Panc1 (cell line): ENCODE data around the gene AUP1. TPM values are rescaled to one million over a fixed set of nuclear protein-coding genes. Genes with fewer than 3 reads are reported as not detected.
"Not testable (repeated sequence)": the region's sequence is repeated elsewhere in the genome, so short reads cannot be mapped to it uniquely, and the experiment has no call there.

Source experiments
- ATAC-seq: fragments of 200-7000 bp; cut with Tn5 transposase; 2 replicates; pipeline ENCODE4 v1.9.1; 2020; ENCODE audit warnings: mild to moderate bottlenecking, moderate library complexity
- BruUV-seq: library from RNA; stranded (reverse); fragments of 400-500 nt; replicated peaks from 2 replicates; lab custom pipeline; 2021; lab: Mats Ljungman, UMichigan
- CTCF ChIA-PET: fragments of 300-600 bp; sonication (Branson Sonifier 250); formaldehyde crosslinking; loops from one replicate; lab custom pipeline; 2022; ENCODE audit warnings: antibody characterized with exemption; lab: Charles Lee
- POLR2A ChIA-PET: fragments of 300-600 bp; sonication (Branson Sonifier 250); formaldehyde crosslinking; loops from one replicate; lab custom pipeline; 2022; ENCODE audit warnings: antibody characterized with exemption; lab: Charles Lee
- DNase-seq: peaks from one replicate; pipeline ENCODE4 v3.0.0-alpha.2; 2010; ENCODE audit warnings: low read depth, low spot score
- H3K27ac ChIP-seq: 2 replicates; pipeline ENCODE4 v1.5.1; 2011; ENCODE audit warnings: mild to moderate bottlenecking, low read length, inconsistent platforms
- H3K27me3 ChIP-seq: fragments of 200-500 bp; sonication (Bioruptor generic); 2 replicates; pipeline ENCODE4 v1.6.0; 2014; ENCODE audit warnings: low read length, inconsistent platforms; ENCODE audit not compliant: control insufficient read depth, insufficient read depth
- H3K36me3 ChIP-seq: fragments of 200-500 bp; sonication (Bioruptor generic); 2 replicates; pipeline ENCODE4 v1.5.1; 2014; ENCODE audit warnings: inconsistent platforms, mild to moderate bottlenecking, low read length, moderate library complexity; ENCODE audit not compliant: control insufficient read depth, insufficient read depth
- H3K4me1 ChIP-seq: 2 replicates; pipeline ENCODE4 v1.5.1; 2011; ENCODE audit warnings: inconsistent platforms, mild to moderate bottlenecking, low read length, moderate library complexity; ENCODE audit not compliant: control insufficient read depth, insufficient read depth
- H3K4me3 ChIP-seq, 2 experiments: 2 replicates each; pipeline ENCODE4 v1.5.1; 2011 to 2012; ENCODE audit warnings: low read depth in 2 of 2, low read length in 2 of 2, mild to moderate bottlenecking in 2 of 2, inconsistent platforms in 1 of 2, moderate library complexity in 1 of 2
- H3K9me3 ChIP-seq: fragments of 200-500 bp; sonication (Bioruptor generic); 2 replicates; pipeline ENCODE4 v1.5.1; 2014; ENCODE audit warnings: low read depth, mild to moderate bottlenecking, inconsistent platforms, low read length, moderate library complexity; ENCODE audit not compliant: control insufficient read depth, insufficient read depth
- POLR2AphosphoS5 ChIP-seq: IDR thresholded peaks from 2 replicates; pipeline ENCODE4 v1.6.1; 2012; ENCODE audit warnings: mild to moderate bottlenecking, low read depth, low read length, moderate library complexity
- SIN3A ChIP-seq: IDR thresholded peaks from 2 replicates; pipeline ENCODE4 v1.6.1; 2012; ENCODE audit warnings: low read depth, mild to moderate bottlenecking, low read length, moderate library complexity, borderline replicate concordance; ENCODE audit not compliant: insufficient read depth
- TCF7L2 ChIP-seq: IDR thresholded peaks from 2 replicates; pipeline ENCODE4 v1.6.1; 2011; ENCODE audit warnings: mild to moderate bottlenecking, low read depth, low read length, inconsistent platforms
- in situ Hi-C: cut with HindIII; loops from 2 replicates; pipeline ENCODE4 v1.10.0; 2016; ENCODE audit warnings: low sequenced_read_pairs, low pct_unique_long_range_greater_than_20kb
- intact Hi-C: fragments of 100-400 bp; cut with micrococcal nuclease; formaldehyde crosslinking; loops from one replicate; pipeline ENCODE4 v1.10.0; 2022; ENCODE audit not compliant: unreplicated experiment
- total RNA-seq: library from RNA; stranded (reverse); gene quantifications from one replicate; pipeline ENCODE4 v1.2.1, GENCODE V29; 2021; ENCODE audit not compliant: unreplicated experiment
- TF ChIP-seq, protein P1 (sequence below), 2 experiments: IDR thresholded peaks; 2 replicates each; pipeline ENCODE4 v1.6.1; 2011 to 2012; ENCODE audit warnings: low read depth in 2 of 2, control low read depth in 1 of 2, low read length in 1 of 2, mild to moderate bottlenecking in 1 of 2, moderate library complexity in 1 of 2; ENCODE audit not compliant: insufficient read depth in 1 of 2
- TF ChIP-seq, protein P2 (sequence below): fragments of 450-650 bp; IDR thresholded peaks from 2 replicates; pipeline ENCODE4 v1.5.1; 2017; ENCODE audit warnings: mild to moderate bottlenecking

The AUP1 gene
- total RNA-seq, 1 experiment from 2014 or later = 142 TPM

DNA sequence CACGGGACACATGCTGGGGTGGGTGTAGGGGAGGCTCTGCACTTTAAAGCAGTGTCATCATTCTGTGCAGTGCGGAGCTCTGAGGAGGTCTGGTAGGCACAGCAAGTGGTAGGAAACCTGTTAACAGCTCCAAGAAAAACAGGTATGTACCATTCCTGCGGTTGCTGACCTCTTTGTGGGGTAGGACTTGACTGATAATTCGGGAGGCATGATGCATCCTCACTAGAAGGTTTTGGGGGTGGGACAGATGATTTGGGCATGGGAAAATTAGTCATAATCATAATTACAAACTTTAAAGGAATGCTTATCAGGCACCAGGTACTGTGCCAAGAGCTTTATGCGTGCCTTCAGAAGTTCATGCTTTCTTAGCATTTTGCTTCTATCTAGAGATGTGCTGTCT lies 34.7 kb upstream of the AUP1 start:
- peaks cover 2% of the 10 kb centered on the region; the same call in 1 of the 2 replicates for H3K27me3 ChIP-seq
- no peaks in the 10 kb centered on the region for H3K9me3 ChIP-seq
- intact Hi-C loops (no loop called here), in situ Hi-C loops (no loop called here)
- no peaks in the 10 kb centered on the region for H3K4me1 ChIP-seq
- H3K36me3 ChIP-seq = no peaks in the 10 kb centered on the region
- ATAC-seq (no peak), DNase-seq (no peak)
- POLR2A ChIA-PET = no interaction called here
- H3K4me3 ChIP-seq = no peak overlapping the region
- no peak overlapping the region for H3K27ac ChIP-seq
- no TSS peak for BruUV-seq
- TF ChIP-seq, protein P1, sequence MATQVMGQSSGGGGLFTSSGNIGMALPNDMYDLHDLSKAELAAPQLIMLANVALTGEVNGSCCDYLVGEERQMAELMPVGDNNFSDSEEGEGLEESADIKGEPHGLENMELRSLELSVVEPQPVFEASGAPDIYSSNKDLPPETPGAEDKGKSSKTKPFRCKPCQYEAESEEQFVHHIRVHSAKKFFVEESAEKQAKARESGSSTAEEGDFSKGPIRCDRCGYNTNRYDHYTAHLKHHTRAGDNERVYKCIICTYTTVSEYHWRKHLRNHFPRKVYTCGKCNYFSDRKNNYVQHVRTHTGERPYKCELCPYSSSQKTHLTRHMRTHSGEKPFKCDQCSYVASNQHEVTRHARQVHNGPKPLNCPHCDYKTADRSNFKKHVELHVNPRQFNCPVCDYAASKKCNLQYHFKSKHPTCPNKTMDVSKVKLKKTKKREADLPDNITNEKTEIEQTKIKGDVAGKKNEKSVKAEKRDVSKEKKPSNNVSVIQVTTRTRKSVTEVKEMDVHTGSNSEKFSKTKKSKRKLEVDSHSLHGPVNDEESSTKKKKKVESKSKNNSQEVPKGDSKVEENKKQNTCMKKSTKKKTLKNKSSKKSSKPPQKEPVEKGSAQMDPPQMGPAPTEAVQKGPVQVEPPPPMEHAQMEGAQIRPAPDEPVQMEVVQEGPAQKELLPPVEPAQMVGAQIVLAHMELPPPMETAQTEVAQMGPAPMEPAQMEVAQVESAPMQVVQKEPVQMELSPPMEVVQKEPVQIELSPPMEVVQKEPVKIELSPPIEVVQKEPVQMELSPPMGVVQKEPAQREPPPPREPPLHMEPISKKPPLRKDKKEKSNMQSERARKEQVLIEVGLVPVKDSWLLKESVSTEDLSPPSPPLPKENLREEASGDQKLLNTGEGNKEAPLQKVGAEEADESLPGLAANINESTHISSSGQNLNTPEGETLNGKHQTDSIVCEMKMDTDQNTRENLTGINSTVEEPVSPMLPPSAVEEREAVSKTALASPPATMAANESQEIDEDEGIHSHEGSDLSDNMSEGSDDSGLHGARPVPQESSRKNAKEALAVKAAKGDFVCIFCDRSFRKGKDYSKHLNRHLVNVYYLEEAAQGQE (IDR thresholded peaks at IDR 0.05; ENCODE audit: insufficient read depth in 1 of 2, low read depth in 2 of 2, low read length in 1 of 2) = no peak
- TF ChIP-seq POLR2AphosphoS5 = no peak
- no peak for TF ChIP-seq TCF7L2
- TF ChIP-seq, protein P2, sequence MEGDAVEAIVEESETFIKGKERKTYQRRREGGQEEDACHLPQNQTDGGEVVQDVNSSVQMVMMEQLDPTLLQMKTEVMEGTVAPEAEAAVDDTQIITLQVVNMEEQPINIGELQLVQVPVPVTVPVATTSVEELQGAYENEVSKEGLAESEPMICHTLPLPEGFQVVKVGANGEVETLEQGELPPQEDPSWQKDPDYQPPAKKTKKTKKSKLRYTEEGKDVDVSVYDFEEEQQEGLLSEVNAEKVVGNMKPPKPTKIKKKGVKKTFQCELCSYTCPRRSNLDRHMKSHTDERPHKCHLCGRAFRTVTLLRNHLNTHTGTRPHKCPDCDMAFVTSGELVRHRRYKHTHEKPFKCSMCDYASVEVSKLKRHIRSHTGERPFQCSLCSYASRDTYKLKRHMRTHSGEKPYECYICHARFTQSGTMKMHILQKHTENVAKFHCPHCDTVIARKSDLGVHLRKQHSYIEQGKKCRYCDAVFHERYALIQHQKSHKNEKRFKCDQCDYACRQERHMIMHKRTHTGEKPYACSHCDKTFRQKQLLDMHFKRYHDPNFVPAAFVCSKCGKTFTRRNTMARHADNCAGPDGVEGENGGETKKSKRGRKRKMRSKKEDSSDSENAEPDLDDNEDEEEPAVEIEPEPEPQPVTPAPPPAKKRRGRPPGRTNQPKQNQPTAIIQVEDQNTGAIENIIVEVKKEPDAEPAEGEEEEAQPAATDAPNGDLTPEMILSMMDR = no peak
- TF ChIP-seq SIN3A = no peak
- CTCF ChIA-PET = no interaction called here

DNA sequence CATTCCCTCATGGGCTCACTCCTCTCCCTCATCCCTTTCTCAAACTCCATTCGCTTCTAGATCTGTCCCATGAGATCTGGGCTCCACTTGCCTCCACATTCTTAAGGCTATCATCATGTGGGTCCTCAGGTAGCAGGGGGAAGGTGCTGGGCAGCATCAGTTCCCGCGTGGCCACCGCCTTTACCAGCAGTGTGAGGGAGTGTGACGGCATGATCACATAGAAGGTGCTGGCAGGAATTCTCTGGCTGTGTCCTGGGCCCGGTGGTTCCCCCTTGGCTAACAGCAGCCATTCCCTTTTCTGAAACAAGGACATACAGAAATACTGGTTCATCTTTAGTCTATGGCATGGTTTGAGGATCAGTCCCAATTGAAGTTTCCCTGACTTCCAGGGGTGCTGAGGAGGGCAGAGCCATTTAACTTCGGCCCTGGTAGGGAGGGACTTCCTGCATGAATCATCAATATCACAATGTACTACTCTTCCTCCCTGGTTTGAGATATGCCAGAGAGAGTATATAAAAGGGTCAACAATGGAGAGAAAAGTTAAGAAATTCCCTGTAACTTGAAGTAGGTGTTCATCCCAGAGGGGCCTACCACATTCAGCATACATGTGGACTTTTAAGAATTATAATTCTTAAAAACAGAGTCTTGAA lies 32.7 kb upstream of the AUP1 start:
- Histone ChIP-seq H3K4me3 (no peak overlapping the region), H3K27ac (no peak overlapping the region), H3K4me1 (no peaks in the 10 kb centered on the region), H3K36me3 (no peaks in the 10 kb centered on the region), H3K27me3 (peaks cover 2% of the 10 kb centered on the region; the same call in 1 of the 2 replicates), H3K9me3 (no peaks in the 10 kb centered on the region)
- TF ChIP-seq POLR2AphosphoS5 (no peak), TCF7L2 (no peak), SIN3A (no peak)
- TF ChIP-seq, protein P1 (IDR thresholded peaks at IDR 0.05; ENCODE audit: insufficient read depth in 1 of 2, low read depth in 2 of 2, low read length in 1 of 2) = no peak
- TF ChIP-seq, protein P2 = no peak
- ChIA-PET CTCF (no interaction called here), POLR2A (no interaction called here)
- no TSS peak for BruUV-seq
- ATAC-seq (no peak; the same call in 1 of the 2 replicates), DNase-seq (no peak)
- intact Hi-C loops = no loop called here
- in situ Hi-C loops = no loop called here

DNA sequence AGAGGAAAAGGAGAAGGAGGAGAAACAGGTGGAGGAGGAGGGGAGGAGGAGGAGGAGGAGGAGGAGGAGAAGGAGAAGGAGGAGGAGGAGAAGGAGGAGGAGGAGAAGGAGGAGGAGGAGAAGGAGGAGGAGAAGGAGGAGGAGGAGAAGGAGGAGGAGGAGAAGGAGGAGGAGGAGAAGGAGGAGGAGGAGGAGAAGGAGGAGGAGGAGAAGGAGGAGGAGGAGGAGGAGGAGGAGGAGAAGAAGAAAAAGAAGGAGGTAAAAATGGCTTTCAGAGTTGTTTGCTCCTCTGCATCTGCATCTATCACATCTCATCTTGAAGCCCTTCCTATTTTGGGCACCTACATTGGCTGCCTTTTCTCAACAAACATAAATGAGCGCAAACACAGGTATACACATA lies 31.5 kb upstream of the AUP1 start:
- CTCF ChIA-PET, H3K9me3 ChIP-seq, H3K36me3 ChIP-seq, H3K27ac ChIP-seq, in situ Hi-C loops, DNase-seq, BruUV-seq, ATAC-seq, H3K4me3 ChIP-seq, H3K4me1 ChIP-seq, POLR2A ChIA-PET, intact Hi-C loops, H3K27me3 ChIP-seq: not testable (repeated sequence)
